ENCODE measurements around the gene C1orf21. TPM values are rescaled to one million over a fixed set of nuclear protein-coding genes. Genes with fewer than 3 reads are reported as not detected.

The C1orf21 gene
- polyA plus RNA-seq, 4 donors: 31.1 to 57.0 (median 42.3) TPM

DNA sequence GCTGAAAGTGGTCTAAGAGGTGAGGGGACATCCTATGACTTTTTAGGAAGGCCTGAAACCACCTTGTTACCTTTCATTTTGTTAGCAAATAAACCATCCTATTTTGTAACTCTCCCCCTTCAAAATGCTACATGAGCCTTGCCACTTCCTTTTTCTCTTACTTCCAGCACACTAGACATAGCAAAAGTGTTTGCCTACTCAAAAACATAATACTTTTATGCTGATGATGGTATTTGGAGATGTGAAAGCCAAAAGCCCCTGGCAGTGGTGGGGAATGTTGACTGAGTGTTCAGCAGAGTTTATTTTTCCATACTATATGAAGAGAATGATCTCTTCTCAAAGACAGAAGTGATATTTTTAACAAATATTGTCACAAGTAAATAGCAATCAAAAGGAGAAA, 233.6 kb downstream of the C1orf21 start:
- DNase-seq (ENCODE audit: low read depth in 4 of 4, low spot score in 3 of 4): no peak

DNA sequence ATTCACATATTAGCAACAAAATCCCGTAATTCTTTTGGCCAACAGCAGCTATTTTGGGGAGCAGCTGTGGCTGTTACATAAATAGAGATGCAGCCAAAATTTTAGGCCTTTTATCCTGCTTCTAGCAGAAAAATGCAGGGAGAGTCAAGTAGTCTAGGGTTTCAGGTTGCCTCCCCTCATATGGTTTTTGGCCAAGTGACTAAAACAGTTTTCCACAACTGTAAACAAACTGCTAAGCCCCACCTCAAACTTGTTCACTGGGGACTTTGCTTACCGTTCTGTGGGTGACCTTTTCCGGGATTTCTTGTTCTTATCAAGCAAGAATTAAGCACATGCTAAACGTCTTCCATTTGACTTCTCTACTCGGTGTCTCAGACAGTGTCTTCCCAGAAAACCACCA, 234.4 kb downstream of the C1orf21 start:
- DNase-seq (ENCODE audit: low read depth in 4 of 4, low spot score in 3 of 4): no peak

DNA sequence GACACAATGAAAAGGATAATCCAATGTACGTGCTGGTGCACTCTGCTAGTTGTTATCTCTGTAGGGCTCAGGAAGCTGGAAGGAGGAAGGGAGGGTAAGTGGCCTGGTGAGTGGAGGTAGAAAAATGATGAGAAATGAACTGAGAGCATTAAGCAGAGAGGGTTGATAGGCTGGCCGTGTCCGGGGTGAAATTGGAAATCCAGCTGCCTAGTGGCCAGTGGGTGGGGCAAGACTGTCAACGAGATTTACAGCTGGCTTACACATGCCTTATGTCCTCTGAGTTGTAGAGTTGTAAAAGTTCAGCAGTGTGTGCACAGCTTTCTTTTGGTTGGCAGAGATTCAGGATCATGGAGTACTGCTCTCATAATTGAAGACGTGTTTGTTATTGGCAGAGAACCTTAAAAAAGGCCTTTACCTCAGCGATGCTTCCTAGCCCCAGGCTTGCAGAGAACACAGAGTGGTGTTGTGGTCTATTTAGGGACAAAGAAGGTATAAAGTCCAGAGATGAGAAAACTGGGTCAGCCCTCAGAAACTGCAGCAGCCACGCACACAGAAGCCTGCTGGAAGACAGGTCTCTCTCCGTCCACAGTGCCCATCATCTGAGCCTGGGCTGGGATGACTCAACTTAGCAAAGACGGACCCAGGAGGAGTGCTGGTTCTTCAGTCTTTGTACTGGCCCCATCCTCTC, 235.5 kb downstream of the C1orf21 start:
- DNase-seq (ENCODE audit: low read depth in 4 of 4, low spot score in 3 of 4): peak in 1 of 4 donors; percentile 52

- DNase-seq (ENCODE audit: low read depth in 4 of 4, low spot score in 3 of 4): no peak
Observed at GRCh38 chr1:184623404-184623803, 236.6 kb downstream of the C1orf21 start.

- no peak for DNase-seq (ENCODE audit: low read depth in 4 of 4, low spot score in 3 of 4)
Observed at GRCh38 chr1:184624051-184624450, 237.2 kb downstream of the C1orf21 start.

GRCh38 chr1:184624626-184625025, 237.8 kb downstream of the C1orf21 start:
- DNase-seq (ENCODE audit: low read depth in 4 of 4, low spot score in 3 of 4): no peak

DNA sequence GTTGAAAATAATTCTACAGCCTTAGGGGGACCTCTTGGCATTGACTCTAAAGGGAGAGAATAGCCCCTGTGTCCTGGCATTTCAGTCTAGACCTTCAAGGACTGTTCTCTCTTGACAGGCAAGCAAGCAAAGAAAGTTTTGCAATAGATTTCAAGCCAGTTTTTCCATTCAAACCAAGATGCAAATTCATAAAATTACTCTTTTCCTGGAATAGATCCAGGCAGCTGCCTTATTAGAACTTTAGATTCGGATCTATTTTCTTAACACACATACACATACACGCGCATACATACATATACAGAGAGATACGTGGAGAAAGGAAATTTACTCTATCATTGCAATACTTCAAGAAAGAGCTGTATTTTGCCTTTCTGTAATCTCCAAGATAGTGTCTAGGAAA, 238.4 kb downstream of the C1orf21 start:
- no peak for DNase-seq (ENCODE audit: low read depth in 4 of 4, low spot score in 3 of 4)

- no peak for DNase-seq (ENCODE audit: low read depth in 4 of 4, low spot score in 3 of 4)
Observed at GRCh38 chr1:184626076-184627006, 239.5 kb downstream of the C1orf21 start.

GRCh38 chr1:184627007-184627341, 240.1 kb downstream of the C1orf21 start:
- no peak for DNase-seq (ENCODE audit: low read depth in 4 of 4, low spot score in 3 of 4)

DNA sequence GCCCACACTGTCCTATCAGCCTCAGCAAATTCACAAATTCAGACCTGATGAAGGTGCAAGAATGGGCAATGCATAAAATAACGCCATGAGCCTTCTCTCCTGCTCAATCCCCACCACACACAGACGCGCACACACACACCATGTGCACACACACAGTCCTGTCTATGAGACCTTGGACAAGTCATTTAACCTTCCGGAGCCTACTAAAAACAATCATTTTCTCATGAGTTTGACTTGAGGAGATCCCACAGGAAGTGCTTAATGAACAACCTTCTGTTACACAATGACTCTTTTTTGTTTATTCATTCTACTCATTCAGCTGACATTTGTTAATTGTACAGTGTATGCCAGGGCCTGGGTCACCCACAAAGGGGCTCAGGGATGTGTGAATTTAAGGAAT, 242.4 kb downstream of the C1orf21 start:
- no peak for DNase-seq (ENCODE audit: low read depth in 4 of 4, low spot score in 3 of 4)

DNA sequence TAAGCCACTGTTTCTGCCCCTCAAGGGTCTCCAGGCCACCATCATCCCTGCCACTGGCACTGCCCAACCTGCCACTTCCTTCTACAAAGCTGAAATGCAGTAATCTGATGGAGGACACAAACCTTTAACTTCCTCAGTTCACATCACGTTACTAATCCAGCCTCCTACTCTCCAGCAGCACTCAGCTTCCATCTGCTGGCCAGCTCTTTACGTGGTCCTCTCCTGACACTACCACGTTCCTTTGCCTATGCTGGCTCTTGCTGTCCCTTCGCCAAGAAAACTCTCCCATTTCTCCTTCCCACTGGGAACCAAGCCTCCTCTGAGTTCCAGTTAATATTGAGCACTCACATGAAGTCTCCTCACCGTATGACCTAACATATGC, 243.8 kb downstream of the C1orf21 start:
- no peak for DNase-seq (ENCODE audit: low read depth in 4 of 4, low spot score in 3 of 4)

DNA sequence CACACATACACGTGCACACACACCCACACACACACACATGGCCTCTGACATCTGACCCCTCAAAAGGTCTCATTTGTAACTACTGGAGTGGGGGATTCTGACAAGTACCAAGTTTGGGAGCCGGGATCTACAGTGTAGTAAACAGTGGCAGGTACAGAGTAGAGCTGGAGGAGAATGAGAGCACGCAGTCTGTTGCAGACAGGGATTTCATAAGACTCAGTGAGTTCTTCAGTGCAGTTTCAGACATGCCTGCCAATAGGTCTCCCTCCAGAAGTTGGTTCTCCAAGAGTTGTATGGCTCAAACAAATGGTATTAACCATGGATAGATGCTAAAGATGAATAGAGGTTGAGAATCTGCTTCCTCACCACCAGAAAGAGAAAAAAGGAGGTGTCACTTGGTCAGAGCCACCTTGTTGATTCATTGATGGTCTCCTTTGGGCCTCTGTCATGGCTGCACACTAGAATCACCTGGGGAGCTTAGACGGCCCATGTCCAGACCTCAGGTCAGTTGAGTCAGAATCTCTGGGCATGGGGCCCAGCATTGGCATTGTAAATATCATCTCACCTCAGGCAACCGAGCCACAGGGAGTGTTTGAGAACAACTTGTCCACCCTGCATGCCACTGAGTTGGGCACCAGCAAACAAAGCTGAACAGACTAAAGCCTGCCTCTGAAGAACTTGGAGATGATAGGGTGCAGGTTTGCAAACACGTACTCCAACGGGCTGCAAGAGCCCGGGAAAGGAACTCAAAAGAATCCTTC, 245.8 kb downstream of the C1orf21 start:
- no peak for DNase-seq (ENCODE audit: low read depth in 4 of 4, low spot score in 3 of 4)

GRCh38 chr1:184633785-184634184, 247.0 kb downstream of the C1orf21 start:
- DNase-seq (ENCODE audit: low read depth in 4 of 4, low spot score in 3 of 4): no peak

DNA sequence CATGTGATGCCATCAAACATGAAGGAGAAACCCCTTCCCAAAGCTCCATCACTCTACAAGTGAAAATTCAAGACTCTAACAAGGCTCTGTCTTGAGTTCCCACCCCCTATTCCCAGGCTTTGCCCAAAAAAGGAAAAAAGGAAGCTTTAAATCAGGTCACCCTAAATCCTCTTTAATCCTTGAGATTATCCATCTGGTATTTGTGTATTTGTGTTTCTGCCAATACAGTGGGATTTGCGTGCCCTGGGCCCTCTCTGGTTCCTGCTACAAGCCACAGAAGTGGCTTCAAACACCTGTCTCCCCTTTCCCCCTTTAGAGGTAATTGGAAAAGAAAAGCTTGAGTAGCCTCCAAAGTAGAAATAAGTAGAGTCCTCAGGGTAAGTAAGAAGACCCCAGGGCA, 247.5 kb downstream of the C1orf21 start:
- DNase-seq (ENCODE audit: low read depth in 4 of 4, low spot score in 3 of 4): no peak

DNA sequence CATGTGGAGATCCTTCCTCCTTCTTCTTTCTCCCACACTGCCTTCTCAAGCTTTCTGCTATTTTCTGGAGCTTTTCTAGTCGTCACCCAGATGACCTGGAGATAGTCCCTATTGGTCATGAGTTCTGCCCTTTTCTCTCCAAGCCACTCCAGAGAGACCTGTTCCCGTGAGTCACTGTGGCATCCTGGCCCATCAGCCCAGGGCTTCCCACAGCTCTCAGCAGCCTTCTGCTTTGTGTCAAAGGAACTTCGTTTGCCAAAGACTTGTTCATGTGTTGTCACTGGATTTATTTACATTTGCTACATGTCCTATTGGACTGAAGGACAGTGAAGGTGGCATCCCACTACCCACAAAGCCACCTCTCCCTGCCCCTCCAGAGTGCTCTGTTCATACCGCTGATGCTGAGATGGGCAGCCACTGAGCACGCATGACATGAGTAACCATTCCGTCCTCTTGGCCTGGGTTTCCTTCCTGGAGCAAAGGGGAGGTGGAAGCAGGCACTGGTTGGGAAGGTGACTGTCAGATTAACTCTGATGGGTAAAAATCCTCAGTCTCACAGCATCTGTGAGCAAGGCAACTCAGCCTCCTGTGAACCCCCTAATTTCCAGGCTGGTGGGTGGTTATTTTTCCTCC, 248.6 kb downstream of the C1orf21 start:
- no peak for DNase-seq (ENCODE audit: low read depth in 4 of 4, low spot score in 3 of 4)

- no peak for DNase-seq (ENCODE audit: low read depth in 4 of 4, low spot score in 3 of 4)
Observed at GRCh38 chr1:184635980-184636431, 249.2 kb downstream of the C1orf21 start.

DNA sequence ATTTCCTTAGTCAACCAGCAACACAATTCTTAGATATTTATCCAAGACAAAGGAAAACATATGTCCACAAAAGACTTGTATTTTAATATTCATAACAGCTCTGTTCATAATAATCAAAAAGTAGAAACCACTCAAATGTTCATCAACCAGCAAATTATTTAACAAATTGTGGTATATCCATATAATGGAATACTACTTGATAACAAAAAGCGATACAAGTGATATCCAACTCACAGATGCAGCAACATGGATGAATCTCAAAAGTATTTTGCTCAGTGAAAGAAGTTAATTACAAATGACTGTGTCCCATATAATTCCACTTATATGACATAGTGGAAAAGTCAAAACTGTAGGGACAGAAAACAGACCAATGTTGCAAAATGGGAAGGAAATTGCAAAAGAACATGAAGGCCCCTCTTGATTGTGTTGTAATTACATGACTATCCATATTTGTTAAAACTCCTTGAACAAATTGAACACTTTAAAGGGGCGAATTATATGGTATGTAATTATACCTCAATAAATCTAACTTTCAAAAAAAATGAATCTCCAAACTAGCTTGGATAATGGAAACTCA, 250.9 kb downstream of the C1orf21 start:
- no peak for DNase-seq (ENCODE audit: low read depth in 4 of 4, low spot score in 3 of 4)

DNA sequence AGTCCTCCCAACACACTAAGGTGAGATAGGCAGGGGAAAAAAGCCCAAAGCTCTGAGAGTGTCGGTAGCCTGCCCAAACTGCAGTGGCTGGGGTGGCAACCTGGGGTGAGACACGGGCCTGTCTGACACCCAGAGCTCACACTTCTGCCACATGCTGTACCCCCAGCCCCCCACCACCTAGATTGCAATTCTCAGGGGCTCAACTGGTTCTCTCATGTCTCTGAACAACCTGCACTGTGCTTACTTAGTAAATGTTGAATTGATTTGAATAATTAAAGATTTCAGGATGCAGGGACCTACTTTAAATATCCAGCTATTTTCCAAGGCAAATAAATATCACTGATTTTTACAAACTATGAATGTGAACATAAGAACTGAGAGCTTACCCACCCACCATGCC, 252.4 kb downstream of the C1orf21 start:
- no peak for DNase-seq (ENCODE audit: low read depth in 4 of 4, low spot score in 3 of 4)

- DNase-seq (ENCODE audit: low read depth in 4 of 4, low spot score in 3 of 4): no peak
Observed at GRCh38 chr1:184640505-184640904, 253.7 kb downstream of the C1orf21 start.

- no peak for DNase-seq (ENCODE audit: low read depth in 4 of 4, low spot score in 3 of 4)
Observed at GRCh38 chr1:184641894-184642293, 255.1 kb downstream of the C1orf21 start.
